ENCODE data around the gene TLR3.

DNA sequence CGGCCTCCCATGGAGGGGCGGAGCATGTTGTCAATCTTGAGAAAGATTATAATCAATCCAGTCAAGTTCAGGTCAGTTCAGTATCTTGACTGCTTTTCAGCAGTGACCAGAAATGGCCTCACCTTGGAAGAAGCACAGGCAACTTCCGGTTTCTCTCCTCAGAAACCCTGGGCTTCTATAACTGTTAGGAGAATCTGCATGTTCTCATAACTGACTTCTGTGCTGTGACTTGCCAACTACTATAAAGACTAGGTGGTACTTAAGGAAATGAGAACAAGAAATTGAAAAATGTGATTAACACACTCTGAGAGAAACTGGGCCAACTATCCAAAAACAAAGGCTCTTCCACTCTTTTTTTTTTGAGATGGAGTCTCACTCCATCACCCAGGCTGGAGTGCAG lies 35.9 kb upstream of the TLR3 start:
- TF ChIP-seq, protein P1, sequence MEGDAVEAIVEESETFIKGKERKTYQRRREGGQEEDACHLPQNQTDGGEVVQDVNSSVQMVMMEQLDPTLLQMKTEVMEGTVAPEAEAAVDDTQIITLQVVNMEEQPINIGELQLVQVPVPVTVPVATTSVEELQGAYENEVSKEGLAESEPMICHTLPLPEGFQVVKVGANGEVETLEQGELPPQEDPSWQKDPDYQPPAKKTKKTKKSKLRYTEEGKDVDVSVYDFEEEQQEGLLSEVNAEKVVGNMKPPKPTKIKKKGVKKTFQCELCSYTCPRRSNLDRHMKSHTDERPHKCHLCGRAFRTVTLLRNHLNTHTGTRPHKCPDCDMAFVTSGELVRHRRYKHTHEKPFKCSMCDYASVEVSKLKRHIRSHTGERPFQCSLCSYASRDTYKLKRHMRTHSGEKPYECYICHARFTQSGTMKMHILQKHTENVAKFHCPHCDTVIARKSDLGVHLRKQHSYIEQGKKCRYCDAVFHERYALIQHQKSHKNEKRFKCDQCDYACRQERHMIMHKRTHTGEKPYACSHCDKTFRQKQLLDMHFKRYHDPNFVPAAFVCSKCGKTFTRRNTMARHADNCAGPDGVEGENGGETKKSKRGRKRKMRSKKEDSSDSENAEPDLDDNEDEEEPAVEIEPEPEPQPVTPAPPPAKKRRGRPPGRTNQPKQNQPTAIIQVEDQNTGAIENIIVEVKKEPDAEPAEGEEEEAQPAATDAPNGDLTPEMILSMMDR (IDR thresholded peaks at IDR 0.05; ENCODE audit: borderline replicate concordance, extremely low read depth, low read length, poor library complexity, severe bottlenecking): no peak
- TF ChIP-seq EZH2 (IDR thresholded peaks at IDR 0.05; ENCODE audit: borderline replicate concordance, low read depth, low read length, severe bottlenecking): no peak

All from DND-41 (cell line).